Urothelium cell line (cell line): ENCODE measurements around the gene SIRPB2.

Experiments
- DNase-seq: peaks from one replicate; pipeline ENCODE4 v3.0.0; 2011; ENCODE audit warnings: low spot score, mixed read lengths
- FAIRE-seq: peaks from 2 replicates; lab custom pipeline; 2011; peaks lifted over from hg19 to GRCh38; lab: Jason Lieb, UNC

Gene SIRPB2

GRCh38 chr20:1491281-1491840, at the start of gene SIRPB2:
TSS of gene SIRPB2 (minus strand) at chr20:1491420. CDS start at chr20:1491359, 61 bp downstream.
- no peak for FAIRE-seq
- DNase-seq: no peak

GRCh38 chr20:1539816-1540419, 48.7 kb upstream of the SIRPB2 start:
- FAIRE-seq: no peak
- DNase-seq: no peak

GRCh38 chr20:1538655-1539054, 47.4 kb upstream of the SIRPB2 start:
- no peak for FAIRE-seq
- DNase-seq: no peak

- FAIRE-seq: no peak
- no peak for DNase-seq
Observed at GRCh38 chr20:1537731-1538058, 46.5 kb upstream of the SIRPB2 start.

- FAIRE-seq (no peak), DNase-seq (no peak)
Observed at GRCh38 chr20:1536893-1537730, 45.9 kb upstream of the SIRPB2 start.

- FAIRE-seq (no peak), DNase-seq (no peak)
Observed at GRCh38 chr20:1535420-1536175, 44.4 kb upstream of the SIRPB2 start.

GRCh38 chr20:1534526-1534925, 43.3 kb upstream of the SIRPB2 start:
- DNase-seq (no peak), FAIRE-seq (no peak)

GRCh38 chr20:1533059-1533458, 41.8 kb upstream of the SIRPB2 start:
- DNase-seq: no peak
- no peak for FAIRE-seq

GRCh38 chr20:1528811-1529210, 37.6 kb upstream of the SIRPB2 start:
- DNase-seq (no peak), FAIRE-seq (no peak)

- DNase-seq (no peak), FAIRE-seq (no peak)
Observed at GRCh38 chr20:1527923-1528322, 36.7 kb upstream of the SIRPB2 start.

GRCh38 chr20:1526896-1527295, 35.7 kb upstream of the SIRPB2 start:
- no peak for DNase-seq
- no peak for FAIRE-seq

- no peak for FAIRE-seq
- DNase-seq: no peak
Observed at GRCh38 chr20:1526310-1526709, 35.1 kb upstream of the SIRPB2 start.

- FAIRE-seq (no peak), DNase-seq (no peak)
Observed at GRCh38 chr20:1524004-1524403, 32.8 kb upstream of the SIRPB2 start.

- FAIRE-seq: no peak
- DNase-seq: no peak
Observed at GRCh38 chr20:1517010-1517409, 25.8 kb upstream of the SIRPB2 start.

- DNase-seq (no peak), FAIRE-seq (no peak)
Observed at GRCh38 chr20:1513801-1514200, 22.6 kb upstream of the SIRPB2 start.

GRCh38 chr20:1509237-1509636, 18.0 kb upstream of the SIRPB2 start:
- peak; percentile 45 for DNase-seq
- FAIRE-seq: no peak

- no peak for FAIRE-seq
- no peak for DNase-seq
Observed at GRCh38 chr20:1508574-1508973, 17.4 kb upstream of the SIRPB2 start.

GRCh38 chr20:1507276-1507675, 16.1 kb upstream of the SIRPB2 start:
- DNase-seq (no peak), FAIRE-seq (no peak)

- no peak for DNase-seq
- FAIRE-seq: no peak
Observed at GRCh38 chr20:1505871-1506270, 14.7 kb upstream of the SIRPB2 start.

GRCh38 chr20:1505361-1505760, 14.1 kb upstream of the SIRPB2 start:
- FAIRE-seq: no peak
- DNase-seq: no peak

GRCh38 chr20:1503564-1504227, 12.5 kb upstream of the SIRPB2 start:
- DNase-seq: peak; percentile 88
- no peak for FAIRE-seq
